ENCODE measurements around the gene GDNF.

DNA sequence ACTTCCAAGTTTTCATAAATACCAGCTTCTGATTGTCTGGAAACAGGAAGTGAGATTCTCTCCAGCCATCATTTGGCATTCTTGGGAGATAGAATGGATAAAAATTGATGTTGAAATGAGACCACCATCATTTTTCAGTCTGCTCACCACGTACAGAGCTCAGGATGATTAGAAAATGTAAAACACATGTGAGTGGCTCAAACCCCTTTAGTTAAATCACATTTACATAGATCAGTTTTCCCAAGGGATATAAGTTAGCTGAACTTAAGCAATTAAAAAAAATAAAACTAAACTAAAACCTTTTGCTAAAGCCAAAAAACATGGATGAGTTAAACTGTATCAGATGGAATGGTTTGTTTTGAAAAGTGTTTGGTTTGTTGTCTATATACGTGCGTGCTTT is 37.1 kb upstream of the GDNF start:
- TF ChIP-seq, protein P1, sequence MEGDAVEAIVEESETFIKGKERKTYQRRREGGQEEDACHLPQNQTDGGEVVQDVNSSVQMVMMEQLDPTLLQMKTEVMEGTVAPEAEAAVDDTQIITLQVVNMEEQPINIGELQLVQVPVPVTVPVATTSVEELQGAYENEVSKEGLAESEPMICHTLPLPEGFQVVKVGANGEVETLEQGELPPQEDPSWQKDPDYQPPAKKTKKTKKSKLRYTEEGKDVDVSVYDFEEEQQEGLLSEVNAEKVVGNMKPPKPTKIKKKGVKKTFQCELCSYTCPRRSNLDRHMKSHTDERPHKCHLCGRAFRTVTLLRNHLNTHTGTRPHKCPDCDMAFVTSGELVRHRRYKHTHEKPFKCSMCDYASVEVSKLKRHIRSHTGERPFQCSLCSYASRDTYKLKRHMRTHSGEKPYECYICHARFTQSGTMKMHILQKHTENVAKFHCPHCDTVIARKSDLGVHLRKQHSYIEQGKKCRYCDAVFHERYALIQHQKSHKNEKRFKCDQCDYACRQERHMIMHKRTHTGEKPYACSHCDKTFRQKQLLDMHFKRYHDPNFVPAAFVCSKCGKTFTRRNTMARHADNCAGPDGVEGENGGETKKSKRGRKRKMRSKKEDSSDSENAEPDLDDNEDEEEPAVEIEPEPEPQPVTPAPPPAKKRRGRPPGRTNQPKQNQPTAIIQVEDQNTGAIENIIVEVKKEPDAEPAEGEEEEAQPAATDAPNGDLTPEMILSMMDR (IDR thresholded peaks at IDR 0.05): no peak
- no peak for TF ChIP-seq POLR2A (IDR thresholded peaks at IDR 0.05)

Measured in esophagus squamous epithelium (tissue), 4 donors.